Neuronal stem cell (in vitro differentiated cells): ENCODE results near the gene TRIM77.
"Not testable (repeated sequence)": the region's sequence is repeated elsewhere in the genome, so short reads cannot be mapped to it uniquely, and the experiment has no call there.

ENCODE experiments used
- DNase-seq: peaks from one replicate; pipeline ENCODE4 v3.0.0-alpha.2; 2013; ENCODE audit warnings: low spot score
- H2AFZ ChIP-seq: one replicate; pipeline ENCODE4 v1.6.1; 2013; ENCODE audit warnings: mild to moderate bottlenecking, low read length, inconsistent platforms
- H2AK5ac ChIP-seq: 2 replicates; pipeline ENCODE4 v1.6.1; 2013; ENCODE audit warnings: low read depth, mild to moderate bottlenecking, inconsistent platforms, low read length, moderate library complexity, mixed read lengths
- H2BK120ac ChIP-seq: 2 replicates; pipeline ENCODE4 v1.6.1; 2013; ENCODE audit warnings: low read depth, mild to moderate bottlenecking, inconsistent platforms, low read length, moderate library complexity, mixed read lengths
- H2BK12ac ChIP-seq: one replicate; pipeline ENCODE4 v1.6.1; 2013; ENCODE audit warnings: low read length, inconsistent platforms
- H2BK15ac ChIP-seq: 2 replicates; pipeline ENCODE4 v1.6.1; 2013; ENCODE audit warnings: mild to moderate bottlenecking, low read length, inconsistent platforms, mixed read lengths
- H2BK5ac ChIP-seq: one replicate; pipeline ENCODE4 v1.6.1; 2013; ENCODE audit warnings: inconsistent platforms, mild to moderate bottlenecking, low read length, moderate library complexity
- H3K14ac ChIP-seq: one replicate; pipeline ENCODE4 v1.6.1; 2013; ENCODE audit warnings: low read length, inconsistent platforms
- H3K18ac ChIP-seq: 2 replicates; pipeline ENCODE4 v1.6.1; 2013; ENCODE audit warnings: low read length, inconsistent platforms
- H3K23ac ChIP-seq: 2 replicates; pipeline ENCODE4 v1.6.1; 2013; ENCODE audit warnings: low read depth, mild to moderate bottlenecking, mixed read lengths, low read length, inconsistent platforms; ENCODE audit not compliant: poor library complexity
- H3K27ac ChIP-seq: replicated peaks from 3 replicates; pipeline ENCODE4 v1.5.1; 2013; ENCODE audit warnings: low read length, inconsistent platforms
- H3K27me3 ChIP-seq, 3 experiments: 2 replicates each; pipeline ENCODE4 v1.6.1; 2013; ENCODE audit warnings: low read length in 3 of 3, mild to moderate bottlenecking in 2 of 3, inconsistent platforms in 1 of 3, low read depth in 1 of 3, mixed read lengths in 1 of 3, moderate library complexity in 1 of 3; ENCODE audit not compliant: control insufficient read depth in 3 of 3, insufficient read depth in 3 of 3
- H3K36me3 ChIP-seq, 2 donors: replicated peaks in 1 of 2; 2 replicates each; pipeline ENCODE4 v1.6.1; 2013; ENCODE audit warnings: low read length in 2 of 2; ENCODE audit not compliant: control insufficient read depth in 2 of 2, insufficient read depth in 2 of 2
- H3K4ac ChIP-seq: 2 replicates; pipeline ENCODE4 v1.6.1; 2013; ENCODE audit warnings: inconsistent platforms, mild to moderate bottlenecking, low read length, moderate library complexity
- H3K4me1 ChIP-seq, 2 donors: 1 replicate in 1 of 2; 2 replicates in 1 of 2; pipeline ENCODE4 v1.6.1; 2013; ENCODE audit warnings: low read length in 2 of 2, low read depth in 1 of 2; ENCODE audit not compliant: control insufficient read depth in 2 of 2, insufficient read depth in 1 of 2
- H3K4me2 ChIP-seq: one replicate; pipeline ENCODE4 v1.6.1; 2013; ENCODE audit warnings: mild to moderate bottlenecking, low read length, inconsistent platforms; ENCODE audit not compliant: insufficient read depth, poor library complexity, severe bottlenecking
- H3K4me3 ChIP-seq, 2 donors: 2 replicates each; pipeline ENCODE4 v1.5.1; 2013; ENCODE audit warnings: low read length in 2 of 2, mild to moderate bottlenecking in 2 of 2, inconsistent platforms in 1 of 2, moderate library complexity in 1 of 2
- H3K79me1 ChIP-seq: one replicate; pipeline ENCODE4 v1.6.1; 2013; ENCODE audit warnings: low read depth, mild to moderate bottlenecking, inconsistent platforms, low read length, moderate library complexity
- H3K9ac ChIP-seq: one replicate; pipeline ENCODE4 v1.6.1; 2013; ENCODE audit warnings: mild to moderate bottlenecking, low read depth, low read length, inconsistent platforms; ENCODE audit not compliant: poor library complexity
- H3K9me3 ChIP-seq, 2 donors: replicated peaks in 1 of 2; 2 replicates each; pipeline versions ENCODE3 to v1.6.1; 2013; ENCODE audit warnings: low read length in 2 of 2, mild to moderate bottlenecking in 2 of 2, inconsistent platforms in 1 of 2, low read depth in 1 of 2, mixed read lengths in 1 of 2, moderate library complexity in 1 of 2; ENCODE audit not compliant: control insufficient read depth in 2 of 2, insufficient read depth in 1 of 2
- H4K8ac ChIP-seq: one replicate; pipeline ENCODE4 v1.6.1; 2013; ENCODE audit warnings: low read depth, mild to moderate bottlenecking, inconsistent platforms, low read length, moderate library complexity
- H4K91ac ChIP-seq: one replicate; pipeline ENCODE4 v1.6.1; 2013; ENCODE audit warnings: low read length, low read depth, mild to moderate bottlenecking, inconsistent platforms; ENCODE audit not compliant: poor library complexity
- WGBS, 2 donors: extraction: QIAGEN DNeasy Blood & Tissue Kit; methylation state at CpG; one replicate each; pipeline ENCODE4 v1.1.7; 2013; ENCODE audit warnings: missing lambda C conversion rate in 2 of 2, mixed read lengths in 1 of 2; ENCODE audit not compliant: insufficient read length in 2 of 2, insufficient replicate concordance in 1 of 2; ENCODE audit errors: extremely low coverage in 2 of 2; 5-methylcytosine and 5-hydroxymethylcytosine counted together

TRIM77 gene

DNA sequence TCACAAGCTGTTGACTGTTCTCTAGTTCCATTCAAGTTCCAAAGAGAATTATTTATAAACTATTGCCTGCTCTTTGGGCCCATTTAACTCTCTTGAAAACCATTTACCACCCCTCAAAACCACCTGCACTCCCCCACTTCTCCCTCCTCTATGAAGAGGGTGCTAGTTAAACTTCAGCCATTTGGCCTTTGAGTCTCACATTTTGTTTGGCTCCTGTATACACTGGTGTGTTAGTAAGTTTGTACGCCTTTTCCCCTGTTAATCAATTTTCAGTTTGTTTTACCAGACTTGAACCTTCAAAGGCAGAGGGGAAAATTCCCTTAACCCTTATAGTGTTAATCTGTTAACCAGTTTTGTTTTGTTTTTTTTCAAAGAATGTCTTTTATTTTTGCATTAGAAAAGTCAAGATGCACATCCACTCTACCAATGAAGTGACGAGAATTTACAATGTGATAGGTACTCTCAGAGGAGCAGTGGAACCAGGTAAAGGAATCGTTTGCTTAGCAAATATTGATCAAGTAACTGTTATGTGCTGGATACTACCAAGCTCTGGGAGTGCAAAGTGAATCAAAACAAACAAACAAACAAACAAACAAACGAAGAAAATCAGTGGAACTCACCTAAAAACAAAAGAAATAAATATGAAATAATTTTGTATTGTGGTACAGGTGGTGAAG is 40.0 kb upstream of the TRIM77 start:
- not testable (repeated sequence) for H3K4me3 ChIP-seq, H3K9me3 ChIP-seq, H2AK5ac ChIP-seq, H3K27me3 ChIP-seq, H2BK12ac ChIP-seq, H3K27ac ChIP-seq, H3K23ac ChIP-seq, H2BK120ac ChIP-seq, H3K14ac ChIP-seq, H4K91ac ChIP-seq, H2BK15ac ChIP-seq, H2BK5ac ChIP-seq, H3K79me1 ChIP-seq, DNase-seq, H3K4ac ChIP-seq, H3K4me1 ChIP-seq, H3K4me2 ChIP-seq, H2AFZ ChIP-seq, H3K9ac ChIP-seq, H3K18ac ChIP-seq, H4K8ac ChIP-seq, H3K36me3 ChIP-seq
- WGBS, 2 donors, result no CpG with 5 or more reads among the region's 4 CpGs

DNA sequence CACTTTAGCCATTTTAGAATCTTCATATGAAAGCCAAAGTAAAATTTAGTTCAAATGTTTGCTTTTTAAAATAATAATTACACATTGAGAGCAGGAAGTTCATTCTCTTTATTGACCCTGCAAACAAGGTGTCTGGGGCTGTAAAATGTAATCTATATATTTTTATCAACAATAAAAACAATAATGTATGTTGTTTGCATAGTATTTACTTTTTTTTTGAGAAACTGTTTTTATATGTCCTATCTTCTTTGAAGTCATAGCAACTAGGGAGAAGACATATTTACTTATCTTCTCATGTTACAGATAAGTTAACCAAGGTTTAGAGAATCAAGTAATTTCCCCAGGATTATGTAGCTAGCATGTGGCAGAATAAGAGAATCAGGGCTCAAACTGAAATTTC is 37.6 kb upstream of the TRIM77 start:
- H3K9ac ChIP-seq, H4K8ac ChIP-seq, H3K14ac ChIP-seq, H3K27ac ChIP-seq, H3K4ac ChIP-seq, H3K4me3 ChIP-seq, H3K27me3 ChIP-seq, H3K4me2 ChIP-seq, H2BK15ac ChIP-seq, H3K4me1 ChIP-seq, H4K91ac ChIP-seq, H3K36me3 ChIP-seq, H3K23ac ChIP-seq, H3K18ac ChIP-seq, H2BK5ac ChIP-seq, H2AFZ ChIP-seq, H3K79me1 ChIP-seq, H2AK5ac ChIP-seq, H2BK12ac ChIP-seq, H2BK120ac ChIP-seq, H3K9me3 ChIP-seq, DNase-seq: not testable (repeated sequence)

DNA sequence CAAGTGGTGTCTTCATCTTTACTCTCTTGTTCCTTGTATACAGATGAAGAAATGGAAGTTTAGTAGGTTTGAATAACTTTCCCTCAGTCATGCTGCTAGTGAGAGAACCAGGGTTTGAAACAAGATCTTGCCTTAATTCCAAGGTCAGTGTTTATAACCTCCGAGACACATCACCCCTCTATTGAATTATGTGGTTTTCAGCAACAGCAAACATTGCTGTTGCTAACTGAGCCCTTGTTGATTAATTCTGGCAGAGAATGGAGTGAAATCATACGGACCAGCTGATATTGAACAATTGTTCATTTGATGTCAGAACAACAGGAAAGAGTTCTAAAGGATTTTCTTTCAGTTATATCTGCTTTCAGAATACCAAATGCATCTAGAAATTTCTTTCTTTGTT is 36.7 kb upstream of the TRIM77 start:
- not testable (repeated sequence) for H3K18ac ChIP-seq, H4K8ac ChIP-seq, H2BK12ac ChIP-seq, H3K36me3 ChIP-seq, H3K9me3 ChIP-seq, H3K4me1 ChIP-seq, H3K4ac ChIP-seq, H3K14ac ChIP-seq, H4K91ac ChIP-seq, H2BK5ac ChIP-seq, H2BK120ac ChIP-seq, H3K27me3 ChIP-seq, H2AK5ac ChIP-seq, H3K9ac ChIP-seq, H3K4me2 ChIP-seq, H3K4me3 ChIP-seq, H3K79me1 ChIP-seq, H2BK15ac ChIP-seq, H2AFZ ChIP-seq, H3K27ac ChIP-seq, DNase-seq, H3K23ac ChIP-seq
- no CpG with 5 or more reads among the region's 2 CpGs for WGBS, 2 donors

DNA sequence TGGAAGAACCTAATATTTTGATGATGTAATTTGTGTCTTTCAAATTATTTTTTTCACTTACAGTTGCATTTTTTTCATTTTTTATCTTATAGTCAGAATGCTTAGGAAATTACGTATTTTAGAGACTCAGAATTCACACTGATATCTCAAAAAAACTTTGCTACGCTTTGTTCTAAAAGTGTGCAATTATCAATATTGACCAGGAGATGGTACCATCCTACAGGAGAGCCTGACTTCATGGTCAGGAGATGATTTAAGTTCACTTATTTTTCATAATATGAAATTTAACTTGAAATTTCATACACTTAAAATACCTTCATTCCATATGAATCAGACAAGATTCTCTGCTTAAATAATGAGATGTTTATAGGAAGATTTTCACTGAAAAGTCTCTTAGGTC is 34.7 kb upstream of the TRIM77 start:
- H2AFZ ChIP-seq, H3K18ac ChIP-seq, H3K79me1 ChIP-seq, H4K91ac ChIP-seq, H3K4me1 ChIP-seq, H3K27ac ChIP-seq, H4K8ac ChIP-seq, DNase-seq, H3K4ac ChIP-seq, H3K14ac ChIP-seq, H2BK15ac ChIP-seq, H2BK120ac ChIP-seq, H3K4me2 ChIP-seq, H3K4me3 ChIP-seq, H2BK5ac ChIP-seq, H2AK5ac ChIP-seq, H3K23ac ChIP-seq, H2BK12ac ChIP-seq, H3K27me3 ChIP-seq, H3K9me3 ChIP-seq, H3K36me3 ChIP-seq, H3K9ac ChIP-seq: not testable (repeated sequence)
- WGBS, 2 donors, result no CpG with 5 or more reads among the region's 2 CpGs
